H1 (cell line): Measurements from ENCODE around the gene MAPK8IP1. TPM values are rescaled to one million over a fixed set of nuclear protein-coding genes. Genes with fewer than 3 reads are reported as not detected.

Source experiments
- ATF2 ChIP-seq: IDR thresholded peaks from 2 replicates; pipeline ENCODE4 v1.6.1; 2012; ENCODE audit warnings: low read length, inconsistent platforms
- CBX5 ChIP-seq: fragments of 300-800, 300-1000 bp; sonication (generic); IDR thresholded peaks from 2 replicates; pipeline ENCODE4 v1.7.1; 2016; ENCODE audit warnings: antibody characterized with exemption, low read length, low read depth
- FOSL1 ChIP-seq: IDR thresholded peaks from 2 replicates; pipeline ENCODE4 v1.6.1; 2011; ENCODE audit warnings: mild to moderate bottlenecking, low read depth, low read length, moderate library complexity; ENCODE audit not compliant: insufficient read depth
- GTF2F1 ChIP-seq: IDR thresholded peaks from 2 replicates; pipeline ENCODE4 v1.6.1; 2012; ENCODE audit warnings: low read depth, low read length, improper control_type of control experiment, borderline replicate concordance
- POU5F1 ChIP-seq: IDR thresholded peaks from 2 replicates; pipeline ENCODE4 v1.6.1; 2011; ENCODE audit warnings: low read depth, mild to moderate bottlenecking, low read length, moderate library complexity
- RBBP5 ChIP-seq: IDR thresholded peaks from 2 replicates; pipeline ENCODE4 v1.7.1; 2012; ENCODE audit warnings: low read depth, mild to moderate bottlenecking, inconsistent platforms, low read length, moderate library complexity, borderline replicate concordance
- RNF2 ChIP-seq: fragments of 200-900, 300-1000 bp; sonication (generic); IDR thresholded peaks from 2 replicates; pipeline ENCODE4 v1.7.1; 2016; ENCODE audit warnings: borderline replicate concordance, low read depth, mild to moderate bottlenecking, antibody characterized with exemption, low read length; ENCODE audit not compliant: poor library complexity, severe bottlenecking; ENCODE audit errors: missing control alignments
- SP4 ChIP-seq: IDR thresholded peaks from 2 replicates; pipeline ENCODE4 v1.6.1; 2012; ENCODE audit warnings: low read length, inconsistent platforms
- polyA plus RNA-seq, 7 experiments: library from polyadenylated mRNA; depleted of rRNA in 3 of 7; stranded (reverse) in 5 of 7; unstranded in 2 of 7; fragments of >200 nt in 5 of 7; fragments of 200-250 nt in 2 of 7; gene quantifications; 1 replicate in 5 of 7; 2 replicates in 1 of 7; 4 replicates in 1 of 7; pipeline versions ENCODE4 v1.2.1 to v1.2.3, GENCODE V29; 2011 to 2013; ENCODE audit warnings: missing spikeins in 2 of 7, mixed read lengths in 2 of 7
- total RNA-seq: library from RNA; stranded (reverse); fragmentation: NEBNext Ultra II Directional; extraction: Animal tissue kit (Norgen Biotek cat#: 25700); gene quantifications from 2 replicates; pipeline ENCODE4 v1.2.1, GENCODE V29; 2021

The MAPK8IP1 gene
- total and polyA plus RNA-seq, 2 of the 8 experiments (the other 6 are each of a cell fraction or from before 2014, with no cell fraction given): 32.4 to 40.1 TPM

- TF ChIP-seq RNF2 (no peak), CBX5 (no peak), GTF2F1 (no peak), POU5F1 (no peak), SP4 (no peak), ATF2 (no peak), RBBP5 (no peak), FOSL1 (no peak)
- TF ChIP-seq, all 59 proteins: peak for 2
These were observed 33.3 kb upstream of the MAPK8IP1 start (continued) for GRCh38 chr11:45852018-45852711.
